Keratinocyte (primary cell): ENCODE measurements around the gene TENM4. TPM values are rescaled to one million over a fixed set of nuclear protein-coding genes. Genes with fewer than 3 reads are reported as not detected.

Source experiments
- DNase-seq: peaks from one replicate; pipeline ENCODE4 v3.0.0-alpha.2; 2011; ENCODE audit warnings: low read depth, missing footprints, low spot score
- FAIRE-seq: peaks from 2 replicates; lab custom pipeline; 2011; peaks lifted over from hg19 to GRCh38; lab: Jason Lieb, UNC
- H2AFZ ChIP-seq: 2 replicates; pipeline ENCODE4 v1.6.0; 2012; ENCODE audit warnings: low read length, control low read depth, inconsistent platforms; ENCODE audit not compliant: control insufficient read depth
- H3K27ac ChIP-seq: 2 replicates; pipeline ENCODE4 v1.5.1; 2011; ENCODE audit warnings: low read length; ENCODE audit not compliant: control insufficient read depth, insufficient read depth
- H3K27me3 ChIP-seq: 3 replicates; pipeline ENCODE4 v1.6.0; 2011; ENCODE audit warnings: low read length; ENCODE audit not compliant: control insufficient read depth, insufficient read depth; ENCODE audit errors: extremely low read depth
- H3K36me3 ChIP-seq, 2 experiments: 2 replicates in 1 of 2; 3 replicates in 1 of 2; pipeline ENCODE4 v1.5.1; 2011; ENCODE audit warnings: low read length in 2 of 2, mild to moderate bottlenecking in 1 of 2; ENCODE audit not compliant: control insufficient read depth in 2 of 2, insufficient read depth in 2 of 2; ENCODE audit errors: extremely low read depth in 1 of 2
- H3K4me1 ChIP-seq: 3 replicates; pipeline ENCODE4 v1.5.1; 2011; ENCODE audit warnings: low read length; ENCODE audit not compliant: control insufficient read depth, insufficient read depth; ENCODE audit errors: extremely low read depth
- H3K4me2 ChIP-seq: 3 replicates; pipeline ENCODE4 v1.6.0; 2011; ENCODE audit warnings: low read depth, low read length; ENCODE audit not compliant: control insufficient read depth, insufficient read depth; ENCODE audit errors: extremely low read depth
- H3K4me3 ChIP-seq, 3 experiments: fragments of 200-600 bp in 1 of 3; sonication (generic) in 1 of 3; 2 replicates in 2 of 3; 3 replicates in 1 of 3; pipeline ENCODE4 v1.5.1; 2011 to 2016; ENCODE audit warnings: low read length in 3 of 3, mild to moderate bottlenecking in 3 of 3, control low read depth in 2 of 3, inconsistent platforms in 1 of 3, low read depth in 1 of 3, mixed read lengths in 1 of 3, mixed run types in 1 of 3, moderate library complexity in 1 of 3; ENCODE audit not compliant: control insufficient read depth in 2 of 3, insufficient read depth in 2 of 3; ENCODE audit errors: extremely low read depth in 1 of 3
- H3K79me2 ChIP-seq: 2 replicates; pipeline ENCODE4 v1.6.0; 2012; ENCODE audit warnings: low read length; ENCODE audit not compliant: control insufficient read depth, insufficient read depth
- H3K9ac ChIP-seq: 3 replicates; pipeline ENCODE4 v1.6.0; 2011; ENCODE audit warnings: low read length; ENCODE audit not compliant: control insufficient read depth, insufficient read depth; ENCODE audit errors: extremely low read depth
- H3K9me1 ChIP-seq: 3 replicates; pipeline ENCODE4 v1.6.0; 2011; ENCODE audit warnings: low read length; ENCODE audit not compliant: control insufficient read depth, insufficient read depth; ENCODE audit errors: extremely low read depth
- H3K9me3 ChIP-seq: 2 replicates; pipeline ENCODE4 v1.5.1; 2012; ENCODE audit warnings: low read depth, low read length; ENCODE audit not compliant: control insufficient read depth
- H4K20me1 ChIP-seq: 3 replicates; pipeline ENCODE4 v1.6.0; 2011; ENCODE audit warnings: low read length; ENCODE audit not compliant: control insufficient read depth, insufficient read depth; ENCODE audit errors: extremely low read depth
- CTCF ChIP-seq, 3 experiments: IDR thresholded peaks in 1 of 3; conservative IDR thresholded peaks in 1 of 3; optimal IDR thresholded peaks in 1 of 3; 2 replicates in 2 of 3; 3 replicates in 1 of 3; pipeline versions ENCODE3 to v1.5.1; 2011; ENCODE audit warnings: low read length in 3 of 3, mild to moderate bottlenecking in 3 of 3, moderate library complexity in 2 of 3, control low read depth in 1 of 3, inconsistent platforms in 1 of 3; ENCODE audit not compliant: insufficient read depth in 2 of 3; ENCODE audit errors: extremely low read depth in 1 of 3
- EZH2 ChIP-seq: IDR thresholded peaks from one replicate; pipeline ENCODE4 v1.6.1; 2012; ENCODE audit warnings: inconsistent platforms, mild to moderate bottlenecking, low read length, moderate library complexity
- dilution Hi-C: fragments of 300-500 bp; cut with MboI; formaldehyde crosslinking; loops from one replicate; pipeline ENCODE4 v1.7.0; 2020; ENCODE audit warnings: low sequenced_read_pairs; ENCODE audit not compliant: extremely low pct_ligation_motif_present
- polyA plus RNA-seq, 5 experiments: library from polyadenylated mRNA; depleted of rRNA in 3 of 5; stranded (reverse) in 3 of 5; stranded (forward) in 1 of 5; unstranded in 1 of 5; fragments of >200 nt; gene quantifications; 1 replicate in 1 of 5; 2 replicates in 3 of 5; 3 replicates in 1 of 5; pipeline versions ENCODE4 v1.2.1 to v1.2.3, GENCODE V29; 2011 to 2012; ENCODE audit warnings: missing spikeins in 2 of 5, low read depth in 1 of 5, low replicate concordance in 1 of 5

Gene TENM4
- polyA plus RNA-seq, 1 donor (not counting 4 experiments of a cell fraction or from before 2014, with no cell fraction given) = 3.5 TPM

GRCh38 chr11:78973876-78974275, 467.0 kb downstream of the TENM4 start:
- Histone ChIP-seq H3K27me3 (no peaks in the 10 kb centered on the region), H3K36me3 (no peaks in the 10 kb centered on the region), H3K79me2 (no peaks in the 10 kb centered on the region), H3K9ac (no peak overlapping the region), H3K9me3 (no peaks in the 10 kb centered on the region), H3K27ac (no peak overlapping the region), H3K4me2 (no peak overlapping the region), H3K4me1 (no peaks in the 10 kb centered on the region), H3K4me3 (no peak overlapping the region), H2AFZ (no peak overlapping the region), H3K9me1 (no peaks in the 10 kb centered on the region), H4K20me1 (no peaks in the 10 kb centered on the region)
- DNase-seq (no peak), FAIRE-seq (no peak)
- dilution Hi-C loops = no loop called here
- TF ChIP-seq CTCF (optimal IDR thresholded peaks at IDR 0.05 in 1 of 3, IDR thresholded peaks at IDR 0.05 in 1 of 3, conservative IDR thresholded peaks at IDR 0.05 in 1 of 3; ENCODE audit: extremely low read depth in 1 of 3, insufficient read depth in 2 of 3, low read length in 3 of 3) = no peak
- TF ChIP-seq EZH2 = no peak

DNA sequence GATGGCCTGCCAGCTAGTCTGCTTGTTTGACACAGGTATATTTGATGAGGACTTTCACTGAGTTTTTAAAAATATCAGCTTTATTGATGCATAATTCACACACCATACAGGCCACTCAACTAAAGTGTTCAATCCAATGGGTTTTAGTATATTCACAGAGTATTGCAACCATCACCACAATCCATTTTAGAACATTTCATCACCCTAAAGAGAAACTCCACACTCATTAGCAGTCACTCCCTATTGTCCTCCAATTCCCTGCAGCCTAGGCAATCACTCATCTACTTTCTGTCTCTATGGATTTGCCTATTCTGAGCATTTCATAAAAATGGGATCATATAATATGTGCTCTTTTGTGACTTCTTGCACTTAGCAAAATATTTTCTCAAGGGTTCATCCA, 468.2 kb downstream of the TENM4 start:
- dilution Hi-C loops = no loop called here
- TF ChIP-seq EZH2 (no peak), CTCF (optimal IDR thresholded peaks at IDR 0.05 in 1 of 3, IDR thresholded peaks at IDR 0.05 in 1 of 3, conservative IDR thresholded peaks at IDR 0.05 in 1 of 3; ENCODE audit: extremely low read depth in 1 of 3, insufficient read depth in 2 of 3, low read length in 3 of 3) (no peak)
- no peaks in the 10 kb centered on the region for H3K9me1 ChIP-seq
- H3K9ac ChIP-seq = no peak overlapping the region
- FAIRE-seq (no peak), DNase-seq (no peak)
- H4K20me1 ChIP-seq = no peaks in the 10 kb centered on the region
- H2AFZ ChIP-seq = no peak overlapping the region
- H3K4me1 ChIP-seq = no peaks in the 10 kb centered on the region
- no peaks in the 10 kb centered on the region for H3K27me3 ChIP-seq
- H3K4me2 ChIP-seq = no peak overlapping the region
- no peaks in the 10 kb centered on the region for H3K9me3 ChIP-seq
- no peak overlapping the region for H3K4me3 ChIP-seq
- H3K36me3 ChIP-seq = no peaks in the 10 kb centered on the region
- no peaks in the 10 kb centered on the region for H3K79me2 ChIP-seq
- no peak overlapping the region for H3K27ac ChIP-seq
